GM12873 (cell line): ENCODE data around the gene ERGIC3.

Experiments used
- TF ChIP-seq, protein P1 (sequence below): IDR thresholded peaks from 2 replicates; pipeline ENCODE4 v1.5.1; 2012; ENCODE audit warnings: low read depth, mild to moderate bottlenecking, moderate library complexity, low read length, control low read depth; ENCODE audit not compliant: insufficient read depth; ENCODE audit errors: missing control alignments

ERGIC3 gene

DNA sequence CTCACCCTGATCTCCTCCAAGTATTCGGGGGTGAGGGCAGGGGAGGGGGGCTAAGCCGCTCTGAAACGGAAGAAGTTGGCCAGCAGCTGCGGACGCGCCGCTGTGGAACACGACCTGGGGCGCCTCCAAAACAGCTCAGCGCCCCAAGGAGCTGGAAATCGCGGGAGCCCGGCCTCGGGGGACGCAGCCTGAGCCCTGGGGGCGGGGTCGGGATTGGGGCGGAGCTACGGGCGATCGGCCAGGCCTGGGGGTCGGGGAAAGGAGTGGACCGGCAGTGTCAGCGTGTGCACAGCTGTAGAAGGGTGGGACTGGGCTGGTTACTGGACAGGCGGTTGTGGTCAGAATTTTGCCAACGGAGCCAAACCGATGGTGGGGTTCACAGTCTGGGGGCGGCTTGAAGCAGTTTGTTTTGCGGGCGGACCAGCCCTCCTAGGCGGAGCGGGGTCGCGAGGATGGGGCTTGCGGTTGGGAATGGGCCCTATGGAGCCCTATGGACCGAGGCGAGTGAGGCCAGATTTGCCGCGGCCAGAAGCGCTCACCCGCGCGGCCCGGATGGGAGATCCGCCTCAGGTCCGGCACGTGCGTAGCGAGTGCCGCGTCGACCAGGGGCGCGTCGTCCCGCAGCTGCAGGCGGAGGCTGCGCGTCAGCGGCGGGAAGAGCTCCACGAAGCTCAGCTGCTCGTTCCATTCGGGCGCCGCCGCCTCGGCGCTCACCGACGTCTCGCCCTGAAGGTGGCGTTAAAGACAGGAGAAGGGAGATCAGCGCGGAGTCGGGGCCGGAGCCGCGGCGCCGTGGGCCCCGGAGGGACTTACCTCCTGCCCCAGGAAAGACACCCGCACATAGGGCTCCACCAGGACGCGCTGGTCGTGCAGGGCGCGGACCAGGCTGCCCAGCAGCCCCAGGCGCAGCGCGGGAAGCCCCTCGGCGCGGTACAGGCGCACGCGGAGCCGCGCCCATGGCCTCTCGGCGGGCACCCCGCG, 59.4 kb downstream of the ERGIC3 start:
- TF ChIP-seq, protein P1, sequence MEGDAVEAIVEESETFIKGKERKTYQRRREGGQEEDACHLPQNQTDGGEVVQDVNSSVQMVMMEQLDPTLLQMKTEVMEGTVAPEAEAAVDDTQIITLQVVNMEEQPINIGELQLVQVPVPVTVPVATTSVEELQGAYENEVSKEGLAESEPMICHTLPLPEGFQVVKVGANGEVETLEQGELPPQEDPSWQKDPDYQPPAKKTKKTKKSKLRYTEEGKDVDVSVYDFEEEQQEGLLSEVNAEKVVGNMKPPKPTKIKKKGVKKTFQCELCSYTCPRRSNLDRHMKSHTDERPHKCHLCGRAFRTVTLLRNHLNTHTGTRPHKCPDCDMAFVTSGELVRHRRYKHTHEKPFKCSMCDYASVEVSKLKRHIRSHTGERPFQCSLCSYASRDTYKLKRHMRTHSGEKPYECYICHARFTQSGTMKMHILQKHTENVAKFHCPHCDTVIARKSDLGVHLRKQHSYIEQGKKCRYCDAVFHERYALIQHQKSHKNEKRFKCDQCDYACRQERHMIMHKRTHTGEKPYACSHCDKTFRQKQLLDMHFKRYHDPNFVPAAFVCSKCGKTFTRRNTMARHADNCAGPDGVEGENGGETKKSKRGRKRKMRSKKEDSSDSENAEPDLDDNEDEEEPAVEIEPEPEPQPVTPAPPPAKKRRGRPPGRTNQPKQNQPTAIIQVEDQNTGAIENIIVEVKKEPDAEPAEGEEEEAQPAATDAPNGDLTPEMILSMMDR: peak; percentile 49

DNA sequence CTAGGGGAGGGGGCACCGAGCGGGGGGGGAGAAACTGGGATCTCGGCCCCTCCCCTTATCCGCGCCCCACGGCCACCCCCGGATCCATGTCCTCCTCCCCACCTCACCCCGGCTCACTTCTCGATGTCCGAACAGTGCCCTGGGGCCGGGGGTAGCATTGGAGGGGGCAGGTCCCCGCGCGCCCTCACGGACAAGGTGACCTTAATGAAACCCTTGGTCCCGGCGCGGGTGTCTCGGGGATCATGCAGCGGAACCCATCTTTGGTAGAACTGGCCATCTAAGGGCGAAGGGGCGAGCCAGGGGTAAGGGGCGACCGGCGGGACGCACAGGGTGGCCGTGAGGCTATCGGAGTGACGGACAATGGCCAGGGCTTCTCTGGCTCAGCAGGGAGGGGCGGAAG, 60.1 kb downstream of the ERGIC3 start:
- TF ChIP-seq, protein P1: no peak

DNA sequence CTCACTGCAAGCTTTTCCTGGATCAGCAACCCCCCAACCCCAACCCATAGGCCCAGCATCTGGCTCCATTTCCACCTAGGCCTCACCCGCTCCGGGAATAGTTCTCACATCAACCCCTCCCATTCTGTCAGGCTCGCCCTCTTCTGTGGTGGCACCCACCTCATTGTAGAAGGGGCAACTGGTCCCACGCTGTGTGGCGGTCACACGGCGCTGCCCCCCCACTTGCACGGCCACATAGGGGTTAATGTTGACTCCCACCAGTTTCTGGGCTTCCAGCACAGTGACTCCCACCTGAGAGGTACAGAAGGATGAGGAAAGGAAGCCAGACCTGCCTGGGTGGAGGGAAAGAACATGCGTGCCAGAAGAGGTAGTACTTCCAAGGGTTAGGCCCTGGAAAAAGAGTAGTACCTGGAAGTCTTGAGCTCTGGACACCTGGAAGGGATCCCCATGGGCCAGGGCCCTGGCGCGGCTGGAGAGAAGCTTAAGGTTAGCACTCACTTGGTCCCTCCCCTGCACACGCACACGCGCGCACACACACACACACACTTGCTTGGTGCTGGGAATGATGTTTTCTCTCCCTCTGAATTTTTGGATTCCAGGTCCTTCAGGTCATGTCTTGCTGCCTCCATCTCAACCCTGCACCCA, 61.1 kb downstream of the ERGIC3 start:
- TF ChIP-seq, protein P1: no peak

DNA sequence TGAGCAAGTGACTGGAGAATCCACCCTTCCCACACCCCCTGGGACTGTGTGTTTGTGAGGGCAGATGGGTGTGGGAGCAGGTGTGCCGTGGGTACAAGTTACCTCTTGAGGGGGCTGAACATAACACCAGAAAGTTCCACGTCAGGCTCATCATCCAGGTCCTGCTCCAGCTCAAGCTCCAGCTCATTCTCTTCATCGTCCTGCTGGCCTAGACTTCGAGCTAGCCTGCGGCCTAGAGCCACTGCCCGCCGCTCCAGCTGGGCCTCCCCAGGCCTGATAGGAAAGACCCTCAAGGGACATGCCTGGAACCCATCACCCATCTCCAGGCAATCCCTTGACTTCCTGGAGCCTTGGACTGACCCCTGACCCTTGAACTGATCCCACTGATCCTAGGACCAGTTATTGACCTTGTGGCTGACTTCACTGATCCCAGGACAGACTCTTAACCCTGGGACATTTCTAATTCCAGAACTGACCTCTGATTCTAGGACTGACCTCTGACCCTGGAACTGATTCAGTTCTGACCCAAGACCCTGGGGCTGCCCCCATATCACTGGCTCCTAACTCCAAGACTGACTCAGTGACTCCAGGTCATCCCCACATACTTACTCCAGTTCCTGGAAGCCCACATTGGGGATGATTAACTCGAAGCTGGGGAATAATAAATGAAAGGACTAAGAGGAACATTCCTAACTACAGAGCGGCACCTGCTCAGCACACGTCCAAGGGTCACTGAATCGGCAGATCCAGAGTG, 62.0 kb downstream of the ERGIC3 start:
- TF ChIP-seq, protein P1: no peak

DNA sequence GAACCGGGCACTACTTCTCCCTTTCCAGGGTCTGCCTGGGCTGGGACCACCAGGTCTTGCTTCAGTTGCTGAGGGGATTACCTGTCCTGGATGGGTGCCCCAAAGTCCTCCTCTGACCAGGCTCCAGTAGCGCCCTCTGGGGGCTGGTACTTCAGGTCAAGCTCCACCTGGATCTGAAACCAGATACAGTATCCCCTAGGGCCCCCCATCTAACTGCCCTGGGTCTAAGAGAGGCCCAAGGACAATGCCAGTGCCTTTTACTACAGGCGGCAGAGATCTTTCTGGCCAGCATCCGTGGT, 62.5 kb downstream of the ERGIC3 start:
- TF ChIP-seq, protein P1: peak; percentile 53

DNA sequence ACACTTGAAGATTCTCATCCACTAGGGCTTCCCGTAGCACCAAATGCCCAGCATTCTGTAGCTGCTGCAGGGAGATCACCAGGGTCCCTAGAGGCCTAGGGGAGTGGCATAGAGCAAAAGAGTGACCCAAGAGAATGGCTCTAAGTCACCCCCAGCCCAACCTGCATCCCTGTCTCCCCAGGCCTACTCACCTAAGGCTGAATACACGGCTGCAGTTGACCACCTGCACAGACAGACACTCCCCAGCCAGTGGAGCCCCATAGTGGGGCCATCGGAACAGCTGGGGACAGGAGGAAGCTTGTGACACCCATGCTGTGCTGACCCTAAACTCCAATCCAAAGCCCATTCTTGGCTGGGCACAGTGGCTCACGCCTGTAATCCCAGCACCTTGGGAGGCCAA, 64.2 kb downstream of the ERGIC3 start:
- TF ChIP-seq, protein P1: no peak
